Measurements from ENCODE around the gene HASPIN.
A peak's percentile ranks its signal among the peaks of the same experiment; 100 is the strongest.
"Not testable (repeated sequence)": the region's sequence is repeated elsewhere in the genome, so short reads cannot be mapped to it uniquely, and the experiment has no call there.

HASPIN gene

DNA sequence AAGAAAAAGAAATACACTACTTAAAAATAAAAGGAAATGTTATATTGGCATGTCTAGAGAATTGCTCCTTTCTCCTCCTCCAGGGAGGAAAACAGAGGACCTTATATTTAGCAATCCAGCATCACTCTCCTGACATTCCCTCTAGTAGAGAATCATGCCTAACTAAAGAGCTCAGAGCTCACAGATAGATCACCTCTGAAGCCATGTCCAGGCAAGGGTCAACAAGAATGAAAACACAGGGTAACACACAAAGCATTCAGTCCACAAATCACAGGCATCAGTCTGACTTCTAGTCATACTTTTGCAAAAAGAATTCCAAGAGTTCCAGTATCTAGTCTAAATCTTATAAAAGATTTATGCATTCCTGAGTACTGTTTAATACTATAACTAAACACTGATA lies 4.4 kb upstream of the HASPIN start:
- DNase-seq (ENCODE audit: low read depth, low spot score): no peak
- in situ Hi-C loops (cut with HindIII; ENCODE audit: low sequenced_read_pairs): no loop called here
- TF ChIP-seq, protein P1, sequence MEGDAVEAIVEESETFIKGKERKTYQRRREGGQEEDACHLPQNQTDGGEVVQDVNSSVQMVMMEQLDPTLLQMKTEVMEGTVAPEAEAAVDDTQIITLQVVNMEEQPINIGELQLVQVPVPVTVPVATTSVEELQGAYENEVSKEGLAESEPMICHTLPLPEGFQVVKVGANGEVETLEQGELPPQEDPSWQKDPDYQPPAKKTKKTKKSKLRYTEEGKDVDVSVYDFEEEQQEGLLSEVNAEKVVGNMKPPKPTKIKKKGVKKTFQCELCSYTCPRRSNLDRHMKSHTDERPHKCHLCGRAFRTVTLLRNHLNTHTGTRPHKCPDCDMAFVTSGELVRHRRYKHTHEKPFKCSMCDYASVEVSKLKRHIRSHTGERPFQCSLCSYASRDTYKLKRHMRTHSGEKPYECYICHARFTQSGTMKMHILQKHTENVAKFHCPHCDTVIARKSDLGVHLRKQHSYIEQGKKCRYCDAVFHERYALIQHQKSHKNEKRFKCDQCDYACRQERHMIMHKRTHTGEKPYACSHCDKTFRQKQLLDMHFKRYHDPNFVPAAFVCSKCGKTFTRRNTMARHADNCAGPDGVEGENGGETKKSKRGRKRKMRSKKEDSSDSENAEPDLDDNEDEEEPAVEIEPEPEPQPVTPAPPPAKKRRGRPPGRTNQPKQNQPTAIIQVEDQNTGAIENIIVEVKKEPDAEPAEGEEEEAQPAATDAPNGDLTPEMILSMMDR (IDR thresholded peaks at IDR 0.05; ENCODE audit: low read depth, low read length): no peak
- no peak overlapping the region for H3K4me3 ChIP-seq (ENCODE audit: low read depth, low read length)

DNA sequence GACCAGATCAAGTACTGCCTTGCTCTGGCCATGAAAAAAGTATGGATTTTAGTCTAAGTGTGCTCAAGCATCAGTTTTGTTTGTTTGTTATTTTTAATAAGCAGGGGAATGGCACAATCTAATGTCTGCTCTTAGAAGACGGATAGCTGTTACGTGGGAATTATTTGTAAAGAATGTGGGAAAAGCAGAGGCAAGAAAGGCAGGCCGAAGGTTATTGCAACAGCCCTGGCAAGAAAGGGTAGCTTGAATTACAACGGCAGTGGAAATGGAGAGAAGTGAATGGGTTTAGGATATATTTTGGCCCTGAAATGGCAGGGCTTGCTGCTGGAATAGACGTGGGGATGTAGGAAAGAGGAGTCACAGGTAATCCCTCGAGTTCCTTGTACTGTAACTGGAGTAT lies 987 bp upstream of the HASPIN start:
- peak overlapping the region; percentile 91 for H3K4me3 ChIP-seq (ENCODE audit: low read depth, low read length)
- DNase-seq (ENCODE audit: low read depth, low spot score): no peak
- in situ Hi-C loops (cut with HindIII; ENCODE audit: low sequenced_read_pairs): no loop called here
- TF ChIP-seq, protein P1 (IDR thresholded peaks at IDR 0.05; ENCODE audit: low read depth, low read length): no peak

DNA sequence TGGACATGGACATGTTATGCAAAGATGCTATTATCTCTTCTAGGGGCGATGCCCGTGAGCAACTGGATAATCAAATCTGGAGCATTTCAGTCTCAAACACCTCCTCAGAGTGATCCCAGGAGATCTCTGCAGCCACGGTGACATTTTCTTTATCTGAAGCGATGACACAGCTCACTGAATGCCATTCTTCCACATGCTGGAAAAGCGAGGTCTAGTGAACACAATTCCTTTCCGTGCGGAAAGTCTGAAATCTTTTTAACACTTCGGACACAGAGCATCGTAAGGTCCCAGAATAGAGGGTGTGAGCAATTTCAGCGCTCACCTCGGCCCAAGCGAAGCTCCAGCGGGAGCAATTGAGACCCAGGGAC lies 531 bp upstream of the HASPIN start:
- in situ Hi-C loops (cut with HindIII; ENCODE audit: low sequenced_read_pairs): no loop called here
- peak overlapping the region; percentile 91 for H3K4me3 ChIP-seq (ENCODE audit: low read depth, low read length)
- TF ChIP-seq, protein P1 (IDR thresholded peaks at IDR 0.05; ENCODE audit: low read depth, low read length): no peak
- no peak for DNase-seq (ENCODE audit: low read depth, low spot score)

DNA sequence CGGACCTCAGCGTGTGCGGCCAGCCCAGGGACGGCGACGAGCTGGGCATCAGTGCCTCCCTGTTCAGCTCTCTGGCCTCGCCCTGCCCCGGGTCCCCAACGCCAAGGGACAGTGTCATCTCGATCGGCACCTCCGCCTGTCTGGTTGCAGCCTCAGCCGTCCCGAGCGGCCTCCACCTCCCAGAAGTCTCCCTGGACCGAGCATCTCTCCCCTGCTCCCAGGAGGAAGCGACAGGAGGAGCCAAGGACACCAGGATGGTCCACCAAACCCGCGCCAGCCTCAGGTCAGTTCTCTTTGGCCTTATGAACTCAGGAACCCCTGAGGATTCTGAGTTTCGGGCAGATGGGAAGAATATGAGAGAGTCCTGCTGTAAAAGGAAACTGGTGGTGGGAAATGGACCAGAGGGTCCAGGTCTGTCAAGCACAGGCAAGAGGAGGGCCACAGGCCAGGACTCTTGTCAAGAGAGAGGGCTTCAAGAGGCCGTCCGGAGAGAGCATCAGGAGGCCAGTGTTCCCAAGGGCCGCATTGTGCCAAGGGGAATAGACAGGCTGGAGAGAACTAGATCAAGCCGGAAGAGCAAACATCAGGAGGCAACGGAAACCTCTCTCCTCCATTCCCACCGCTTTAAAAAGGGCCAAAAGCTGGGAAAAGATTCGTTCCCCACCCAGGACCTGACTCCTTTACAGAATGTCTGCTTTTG lies 825 bp downstream of the HASPIN start:
- peak overlapping the region; percentile 91 for H3K4me3 ChIP-seq (ENCODE audit: low read depth, low read length)
- no peak for DNase-seq (ENCODE audit: low read depth, low spot score)
- TF ChIP-seq, protein P1 (IDR thresholded peaks at IDR 0.05; ENCODE audit: low read depth, low read length): no peak
- in situ Hi-C loops (cut with HindIII; ENCODE audit: low sequenced_read_pairs): no loop called here

DNA sequence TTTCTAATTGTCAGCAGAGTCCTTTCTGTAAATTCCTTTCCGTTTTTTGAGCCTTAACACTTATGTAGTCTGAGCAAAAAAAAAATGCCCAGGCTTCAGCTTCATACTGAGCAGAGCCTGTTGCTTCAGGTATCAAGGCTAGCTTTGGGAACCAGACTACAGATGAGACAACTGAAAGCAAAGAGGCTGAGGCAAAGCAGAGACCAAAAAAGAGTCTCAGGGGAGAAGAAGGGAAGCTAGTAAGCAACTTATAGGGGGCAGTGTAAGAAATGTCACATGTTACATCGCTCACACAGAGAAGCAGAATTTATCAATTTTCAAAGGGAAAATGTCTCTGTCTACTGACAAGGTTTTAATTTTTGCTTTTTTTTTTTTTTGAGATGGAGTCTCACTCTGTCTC lies 3.3 kb downstream of the HASPIN start:
- H3K4me3 ChIP-seq (ENCODE audit: low read depth, low read length): no peak overlapping the region
- no peak for DNase-seq (ENCODE audit: low read depth, low spot score)
- in situ Hi-C loops (cut with HindIII; ENCODE audit: low sequenced_read_pairs): no loop called here
- TF ChIP-seq, protein P1 (IDR thresholded peaks at IDR 0.05; ENCODE audit: low read depth, low read length): no peak

DNA sequence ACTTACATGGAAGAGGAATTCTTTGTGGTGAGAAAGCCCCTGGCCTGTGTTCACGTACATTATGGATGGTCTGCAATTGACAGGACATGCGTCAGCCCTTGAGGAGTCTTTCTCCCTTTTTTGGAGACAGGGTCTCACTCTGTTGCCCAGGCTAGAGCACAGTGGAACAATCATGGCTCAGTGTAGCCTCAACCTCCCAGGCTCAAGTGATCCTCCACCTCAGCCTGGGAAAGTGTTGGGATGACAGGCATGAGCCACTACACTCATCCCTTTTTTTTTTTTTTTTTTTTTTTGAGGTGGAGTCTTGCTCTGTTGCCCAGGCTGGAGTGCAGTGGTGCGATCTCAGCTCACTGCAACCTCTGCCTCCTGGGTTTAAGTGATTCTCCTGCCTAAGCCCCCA lies 4.4 kb downstream of the HASPIN start:
- in situ Hi-C loops (cut with HindIII; ENCODE audit: low sequenced_read_pairs); H3K4me3 ChIP-seq (ENCODE audit: low read depth, low read length); DNase-seq (ENCODE audit: low read depth, low spot score): not testable (repeated sequence)

DNA sequence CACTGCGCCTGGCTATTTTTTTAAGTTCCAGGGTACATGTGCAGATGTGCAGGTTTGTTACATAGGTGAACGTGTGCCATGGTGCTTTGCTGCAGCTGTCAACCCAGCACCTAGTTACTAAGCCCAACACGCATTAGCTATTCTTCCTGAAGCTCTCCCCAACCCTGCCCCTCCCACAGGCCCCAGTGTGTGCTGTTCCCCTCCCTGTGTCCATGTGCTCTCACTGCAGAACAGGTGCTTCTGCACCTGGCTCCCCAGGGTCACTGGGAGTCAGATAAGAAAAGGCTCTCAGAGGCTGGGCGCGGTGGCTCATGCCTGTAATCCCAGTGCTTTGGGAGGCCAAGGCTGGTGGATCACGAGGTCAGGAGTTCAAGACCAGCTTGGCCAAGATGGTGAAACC lies 6.2 kb downstream of the HASPIN start:
- no peak overlapping the region for H3K4me3 ChIP-seq (ENCODE audit: low read depth, low read length)
- no peak for DNase-seq (ENCODE audit: low read depth, low spot score)
- in situ Hi-C loops (cut with HindIII; ENCODE audit: low sequenced_read_pairs): no loop called here
- TF ChIP-seq, protein P1 (IDR thresholded peaks at IDR 0.05; ENCODE audit: low read depth, low read length): no peak
